DOHH2 (cell line): Measurements from ENCODE around the gene AUTS2.
A peak's percentile ranks its signal among the peaks of the same experiment; 100 is the strongest.

ENCODE experiments used
- H3F3A ChIP-seq: fragments of 200-600 bp; sonication (generic), shearing (Covaris generic); 2 replicates; pipeline ENCODE4 v1.6.0; 2016; ENCODE audit warnings: antibody characterized with exemption, mild to moderate bottlenecking; ENCODE audit not compliant: control insufficient read depth, insufficient read depth
- H3K27ac ChIP-seq: fragments of 200-600 bp; sonication (generic); 2 replicates; pipeline ENCODE4 v1.5.1; 2014; ENCODE audit warnings: low read depth, mild to moderate bottlenecking, low read length, moderate library complexity
- H3K27me3 ChIP-seq: fragments of 200-600 bp; sonication (generic); 2 replicates; pipeline ENCODE4 v1.6.1; 2014; ENCODE audit warnings: mild to moderate bottlenecking, low read length, mixed read lengths; ENCODE audit not compliant: control insufficient read depth
- H3K36me3 ChIP-seq: fragments of 200-600 bp; sonication (generic); 2 replicates; pipeline ENCODE4 v1.6.1; 2014; ENCODE audit warnings: mild to moderate bottlenecking, low read length, moderate library complexity, mixed read lengths; ENCODE audit not compliant: control insufficient read depth
- H3K4me1 ChIP-seq: fragments of 200-600 bp; sonication (generic); 2 replicates; pipeline ENCODE4 v1.6.1; 2014; ENCODE audit warnings: mild to moderate bottlenecking, low read length, mixed read lengths; ENCODE audit not compliant: control insufficient read depth
- H3K4me2 ChIP-seq: fragments of 200-600 bp; sonication (generic); 2 replicates; pipeline ENCODE4 v1.6.0; 2014; ENCODE audit warnings: mild to moderate bottlenecking, low read length, moderate library complexity
- H3K4me3 ChIP-seq: fragments of 200-600 bp; sonication (generic); 2 replicates; pipeline ENCODE4 v1.5.1; 2014; ENCODE audit warnings: mild to moderate bottlenecking, low read length, mixed read lengths
- H3K79me2 ChIP-seq: fragments of 200-600 bp; sonication (generic); 2 replicates; pipeline ENCODE4 v1.6.1; 2014; ENCODE audit warnings: mild to moderate bottlenecking, low read length, mixed read lengths; ENCODE audit not compliant: control insufficient read depth
- H3K9me2 ChIP-seq: fragments of 200-600 bp; sonication (generic); replicated peaks from 2 replicates; pipeline ENCODE4 v1.6.1; 2014; ENCODE audit warnings: mild to moderate bottlenecking, low read length, mixed read lengths; ENCODE audit not compliant: control insufficient read depth
- H3K9me3 ChIP-seq: fragments of 200-600 bp; sonication (generic); 2 replicates; pipeline ENCODE4 v1.6.1; 2014; ENCODE audit warnings: antibody characterized with exemption, low read length, mixed read lengths; ENCODE audit not compliant: control insufficient read depth, insufficient read depth
- H4K20me1 ChIP-seq: fragments of 200-600 bp; sonication (generic); 2 replicates; pipeline ENCODE4 v1.6.0; 2014; ENCODE audit warnings: low read depth, mild to moderate bottlenecking, antibody characterized with exemption, low read length, moderate library complexity; ENCODE audit not compliant: control insufficient read depth, insufficient read depth
- EZH2phosphoT487 ChIP-seq: fragments of 200-600 bp; sonication (generic); IDR thresholded peaks from 2 replicates; pipeline ENCODE4 v1.6.1; 2017; ENCODE audit warnings: borderline replicate concordance, mild to moderate bottlenecking, antibody characterized with exemption, low read length, moderate library complexity, mixed read lengths
- TF ChIP-seq, protein P1 (sequence below): fragments of 200-600 bp; sonication (generic); IDR thresholded peaks from one replicate; pipeline ENCODE4 v1.5.1; 2014; ENCODE audit warnings: antibody characterized with exemption, mild to moderate bottlenecking, low read depth, low read length; ENCODE audit not compliant: poor library complexity, severe bottlenecking

The AUTS2 gene

DNA sequence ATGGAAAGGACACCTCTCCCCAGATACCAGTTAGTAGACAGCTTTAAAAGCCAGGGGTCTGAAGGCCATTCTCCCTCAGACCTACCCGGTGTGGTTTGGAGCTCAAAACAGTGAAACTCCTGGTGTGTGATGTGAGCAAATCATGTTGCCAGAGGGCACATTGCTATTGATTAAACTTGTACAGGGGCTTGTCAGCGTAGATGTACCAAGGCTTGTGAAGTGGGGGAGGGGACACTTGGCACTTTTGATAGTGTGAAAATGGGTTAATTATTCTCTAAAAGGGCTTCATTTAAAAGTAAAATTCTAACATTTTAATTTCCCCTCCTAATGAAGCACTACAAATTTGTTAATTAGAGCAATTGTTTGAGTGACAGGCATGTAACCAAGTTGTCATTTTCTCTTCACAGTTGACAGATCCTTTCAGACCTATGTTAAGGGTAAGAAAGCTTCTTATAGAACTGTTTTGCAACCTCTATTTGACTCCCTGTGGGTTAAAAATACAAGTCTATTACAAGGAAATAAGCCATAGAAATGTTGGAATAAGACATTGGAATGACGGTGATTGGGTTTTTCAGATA is 1176.8 kb downstream of the AUTS2 start:
- Histone ChIP-seq H3K36me3 (peaks cover 88% of the 10 kb centered on the region), H3K4me1 (no peaks in the 10 kb centered on the region), H4K20me1 (no peaks in the 10 kb centered on the region)

DNA sequence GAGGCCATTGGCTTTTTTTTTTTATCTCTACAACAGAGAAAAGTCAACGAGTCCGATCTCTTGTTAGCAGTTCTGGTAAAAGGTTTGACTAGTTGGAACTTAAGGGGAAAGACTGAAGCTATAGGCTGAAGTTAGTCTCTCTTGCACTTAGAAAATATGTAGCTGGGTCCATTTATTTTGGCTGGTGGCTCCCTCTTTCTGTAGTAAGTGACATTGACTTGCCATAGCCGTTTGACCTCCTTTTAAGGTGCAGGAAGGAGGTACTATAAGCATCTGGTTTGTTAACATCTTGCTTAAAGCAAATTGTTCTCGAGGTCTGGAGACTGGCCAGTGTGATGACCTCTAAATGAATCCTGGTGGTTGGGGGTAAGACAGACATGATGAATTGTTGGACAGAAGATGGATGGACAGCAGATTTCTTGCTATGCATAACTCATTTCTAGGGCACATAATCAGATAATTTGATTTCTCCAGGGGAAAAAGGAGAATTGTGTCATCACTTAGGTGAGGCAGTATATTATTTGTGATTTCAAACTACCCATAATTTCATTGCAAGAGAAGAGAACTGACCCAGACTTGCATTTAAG is 1177.4 kb downstream of the AUTS2 start:
- no peaks in the 10 kb centered on the region for H3K9me2 ChIP-seq
- no peak overlapping the region for H3K4me3 ChIP-seq
- H3K27me3 ChIP-seq: no peaks in the 10 kb centered on the region
- no peak overlapping the region for H3K4me2 ChIP-seq
- no peaks in the 10 kb centered on the region for H4K20me1 ChIP-seq
- no peaks in the 10 kb centered on the region for H3K79me2 ChIP-seq
- peaks cover 87% of the 10 kb centered on the region for H3K36me3 ChIP-seq
- no peaks in the 10 kb centered on the region for H3K9me3 ChIP-seq
- H3K27ac ChIP-seq: no peak overlapping the region
- H3F3A ChIP-seq: no peaks in the 10 kb centered on the region
- no peaks in the 10 kb centered on the region for H3K4me1 ChIP-seq
- TF ChIP-seq EZH2phosphoT487: no peak
- TF ChIP-seq, protein P1, sequence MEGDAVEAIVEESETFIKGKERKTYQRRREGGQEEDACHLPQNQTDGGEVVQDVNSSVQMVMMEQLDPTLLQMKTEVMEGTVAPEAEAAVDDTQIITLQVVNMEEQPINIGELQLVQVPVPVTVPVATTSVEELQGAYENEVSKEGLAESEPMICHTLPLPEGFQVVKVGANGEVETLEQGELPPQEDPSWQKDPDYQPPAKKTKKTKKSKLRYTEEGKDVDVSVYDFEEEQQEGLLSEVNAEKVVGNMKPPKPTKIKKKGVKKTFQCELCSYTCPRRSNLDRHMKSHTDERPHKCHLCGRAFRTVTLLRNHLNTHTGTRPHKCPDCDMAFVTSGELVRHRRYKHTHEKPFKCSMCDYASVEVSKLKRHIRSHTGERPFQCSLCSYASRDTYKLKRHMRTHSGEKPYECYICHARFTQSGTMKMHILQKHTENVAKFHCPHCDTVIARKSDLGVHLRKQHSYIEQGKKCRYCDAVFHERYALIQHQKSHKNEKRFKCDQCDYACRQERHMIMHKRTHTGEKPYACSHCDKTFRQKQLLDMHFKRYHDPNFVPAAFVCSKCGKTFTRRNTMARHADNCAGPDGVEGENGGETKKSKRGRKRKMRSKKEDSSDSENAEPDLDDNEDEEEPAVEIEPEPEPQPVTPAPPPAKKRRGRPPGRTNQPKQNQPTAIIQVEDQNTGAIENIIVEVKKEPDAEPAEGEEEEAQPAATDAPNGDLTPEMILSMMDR: peak; percentile 41

More for the DNA sequence above, 1176.8 kb downstream of the AUTS2 start:
- TF ChIP-seq EZH2phosphoT487: no peak
- TF ChIP-seq, protein P1: no peak
- Histone ChIP-seq H3K9me2 (no peaks in the 10 kb centered on the region), H3K27me3 (no peaks in the 10 kb centered on the region), H3K27ac (no peak overlapping the region), H3K9me3 (no peaks in the 10 kb centered on the region), H3F3A (no peaks in the 10 kb centered on the region), H3K79me2 (no peaks in the 10 kb centered on the region), H3K4me3 (no peak overlapping the region), H3K4me2 (no peak overlapping the region)

DNA sequence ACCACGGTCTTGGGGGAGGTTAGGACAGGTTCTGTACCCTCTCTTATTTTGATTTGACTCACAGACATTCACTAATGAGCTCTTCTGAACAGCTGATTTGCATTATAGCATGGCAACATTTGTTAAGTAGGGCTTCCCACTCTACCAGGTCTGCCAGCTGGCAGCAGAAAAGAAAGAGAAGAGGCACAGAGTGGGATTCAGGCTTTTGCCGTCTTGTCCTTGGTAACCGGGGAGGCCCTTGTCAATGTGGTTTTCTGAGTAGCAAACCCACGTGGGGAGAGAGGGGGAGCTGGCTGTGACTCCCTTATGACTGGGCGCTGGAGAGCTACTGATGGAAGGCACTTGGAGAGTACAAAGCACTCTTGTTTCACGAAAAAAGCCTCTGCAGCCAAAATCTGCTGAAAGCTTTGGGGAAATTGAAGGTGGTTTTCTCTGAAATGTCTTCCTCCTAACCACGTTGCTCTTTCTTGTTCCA is 1178.4 kb downstream of the AUTS2 start:
- Histone ChIP-seq H3F3A (no peaks in the 10 kb centered on the region), H3K79me2 (no peaks in the 10 kb centered on the region), H3K27ac (no peak overlapping the region), H3K36me3 (peaks cover 85% of the 10 kb centered on the region), H3K9me3 (no peaks in the 10 kb centered on the region), H3K9me2 (no peaks in the 10 kb centered on the region), H3K4me1 (no peaks in the 10 kb centered on the region), H4K20me1 (no peaks in the 10 kb centered on the region), H3K4me2 (no peak overlapping the region), H3K27me3 (no peaks in the 10 kb centered on the region), H3K4me3 (no peak overlapping the region)
- TF ChIP-seq EZH2phosphoT487: no peak
- TF ChIP-seq, protein P1: no peak
